GM18517 (cell line): Measurements from ENCODE around the gene A4GNT.
"Not testable (repeated sequence)": the region's sequence is repeated elsewhere in the genome, so short reads cannot be mapped to it uniquely, and the experiment has no call there.

ENCODE experiments used
- ATAC-seq: cut with Tn5 transposase; IDR thresholded peaks from one replicate; pipeline ENCODE4 v1.9.1; 2021; ENCODE audit warnings: mild to moderate bottlenecking, moderate library complexity; ENCODE audit not compliant: unreplicated experiment

The A4GNT gene

DNA sequence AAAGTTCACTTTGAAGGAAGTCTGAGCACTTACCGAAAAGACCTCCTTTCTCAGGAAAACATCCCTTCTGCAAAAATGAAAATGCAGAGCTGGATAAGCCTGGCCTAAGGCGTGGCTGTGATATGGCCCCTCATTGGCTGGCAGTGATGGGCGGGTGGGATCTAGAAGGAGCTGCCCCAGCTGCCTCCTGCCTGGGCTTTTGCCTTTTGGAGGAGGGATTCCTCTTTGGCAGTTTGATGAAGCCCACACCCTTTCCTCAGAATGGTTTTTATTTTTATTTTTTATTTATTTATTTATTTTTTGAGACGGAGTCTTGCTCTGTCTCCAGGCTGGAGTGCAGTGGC lies 12.8 kb downstream of the A4GNT start:
- no peak for ATAC-seq

- peak; percentile 56 for ATAC-seq
Observed at GRCh38 chr3:138118612-138119422, 13.4 kb downstream of the A4GNT start.

DNA sequence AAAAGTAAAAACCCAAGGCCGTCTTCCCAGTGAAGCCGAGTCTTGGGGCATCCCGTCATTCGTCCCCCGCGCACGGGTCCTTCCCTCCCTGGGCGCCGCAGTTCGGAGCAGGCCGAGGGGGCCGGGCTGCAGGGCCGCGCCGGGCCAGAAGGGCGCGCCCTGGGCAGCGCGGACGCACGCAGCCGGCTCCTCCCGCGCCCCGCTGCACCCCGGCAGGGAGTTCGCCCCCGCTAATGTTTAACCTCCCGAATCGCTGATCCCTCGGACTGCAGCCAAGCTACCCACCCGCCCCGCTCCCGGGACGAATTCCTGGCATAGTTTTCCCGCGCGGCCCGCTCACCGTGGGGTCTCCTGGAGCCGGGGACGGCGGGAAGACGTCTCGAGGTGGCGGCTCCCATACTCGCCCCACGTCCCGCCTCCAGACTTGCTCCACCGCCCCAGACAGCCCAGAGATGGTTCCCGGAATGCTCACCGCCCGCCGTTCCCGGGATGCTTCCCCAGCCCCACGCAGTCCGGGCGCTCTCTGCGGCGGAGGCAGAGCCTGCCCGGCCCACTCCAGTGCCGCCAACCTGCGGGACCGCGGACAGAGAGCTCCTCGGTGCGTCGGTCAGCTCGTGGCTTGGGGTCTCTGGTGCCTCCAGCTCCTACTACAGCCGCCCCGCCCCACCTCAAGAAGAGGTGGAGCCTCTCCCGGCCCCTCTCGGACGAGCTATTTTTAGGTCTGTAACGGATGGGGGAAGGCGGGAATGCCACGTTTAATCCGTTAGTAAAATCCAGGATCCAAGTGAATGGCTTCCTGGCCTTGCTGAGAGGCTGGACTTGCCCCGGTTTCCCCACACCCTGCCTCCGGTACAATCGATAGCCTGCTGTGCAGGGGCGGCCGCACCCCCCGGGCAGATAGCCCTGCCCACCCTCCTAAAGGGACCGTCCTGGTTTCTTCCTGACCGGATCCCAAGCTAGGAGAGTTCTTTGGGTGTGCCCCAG lies 16.9 kb downstream of the A4GNT start, which contains the start of gene DZIP1L:
DZIP1L (minus strand) TSS at position 621 of the 984 bp plus-strand sequence. CDS start 11,637 bp downstream, outside the sequence.
- peak; percentile 59 for ATAC-seq

DNA sequence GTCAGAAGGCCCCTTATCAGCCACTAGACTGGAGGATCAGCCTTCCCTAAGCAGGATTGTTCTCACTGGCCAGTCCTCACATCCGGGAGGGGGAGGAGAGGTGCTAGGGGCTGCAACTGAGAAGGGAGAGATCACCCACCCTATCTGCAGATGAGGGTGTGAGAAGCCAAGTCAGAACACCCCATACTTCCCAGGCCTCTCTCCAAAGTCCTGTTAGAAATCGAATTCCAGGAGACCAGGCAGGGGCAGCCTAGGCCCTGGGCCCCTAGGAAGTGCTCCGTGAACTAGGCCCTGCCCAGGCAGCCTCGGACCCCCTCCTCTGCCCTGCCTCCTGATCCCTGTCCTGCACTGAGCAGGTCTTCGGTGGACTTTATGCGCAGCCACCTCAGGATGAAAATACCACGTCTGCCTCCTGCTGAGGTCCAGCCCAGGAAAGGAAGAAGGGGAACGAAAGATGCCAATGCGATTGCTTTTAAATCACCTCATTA lies 17.7 kb downstream of the A4GNT start:
- ATAC-seq = no peak

DNA sequence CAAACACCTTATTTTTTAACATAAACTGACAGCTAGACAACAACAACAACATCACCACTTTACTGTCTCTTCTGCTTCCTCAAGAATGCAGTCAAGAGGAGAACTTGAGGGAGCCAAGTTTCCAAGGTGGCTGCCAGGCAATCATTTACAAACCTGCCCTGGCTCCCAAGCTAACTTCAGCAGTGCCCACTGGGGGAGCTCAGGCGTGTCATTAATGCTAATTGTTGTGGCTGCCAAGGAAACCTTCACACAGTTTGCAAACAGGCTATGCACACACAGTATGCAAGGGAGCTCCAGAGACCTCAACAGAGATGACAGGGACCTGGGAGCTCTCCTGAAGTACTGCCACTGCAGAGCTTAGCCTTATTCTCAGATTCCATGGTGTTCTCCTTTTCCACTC lies 18.9 kb downstream of the A4GNT start:
- no peak for ATAC-seq

DNA sequence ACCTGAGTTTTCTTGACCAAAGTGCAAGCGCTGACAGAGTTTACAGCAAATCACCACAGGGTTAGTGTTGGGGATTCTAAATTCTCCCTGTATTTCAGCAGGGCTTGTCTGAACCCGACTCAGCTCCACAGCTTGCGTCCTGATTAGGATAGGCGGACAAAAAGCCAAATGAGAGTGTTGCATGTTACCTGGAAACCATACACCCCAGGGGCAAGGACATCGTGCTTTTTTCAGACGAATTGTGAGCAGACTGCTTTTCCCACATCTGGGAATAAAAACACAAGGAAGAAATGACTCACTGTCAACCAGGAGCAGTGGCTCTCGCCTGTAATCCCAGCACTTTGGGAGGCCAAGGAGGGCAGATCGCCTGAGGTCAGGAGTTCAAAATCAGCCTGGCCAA lies 19.8 kb downstream of the A4GNT start:
- no peak for ATAC-seq

DNA sequence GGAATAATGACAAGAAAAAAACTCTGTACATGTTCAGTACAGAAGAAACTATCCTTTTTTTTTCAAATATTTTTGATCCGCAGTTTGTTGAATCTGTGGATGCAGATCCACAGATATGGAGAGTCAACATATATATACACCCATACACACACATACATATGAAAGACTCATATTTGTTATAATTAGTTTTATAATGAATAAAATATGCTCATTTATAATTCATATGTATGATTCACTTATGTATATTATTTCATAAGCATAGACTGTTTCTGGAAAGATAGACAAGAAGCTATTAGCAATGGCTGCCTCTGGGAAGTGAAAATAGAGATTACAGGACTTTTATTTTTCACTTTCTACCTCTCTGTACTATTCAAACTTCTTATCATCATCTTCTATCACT lies 26.6 kb downstream of the A4GNT start:
- no peak for ATAC-seq

GRCh38 chr3:138103466-138103865 lies 28.7 kb downstream of the A4GNT start:
- ATAC-seq = no peak

GRCh38 chr3:138101351-138101940 lies 30.7 kb downstream of the A4GNT start:
- not testable (repeated sequence) for ATAC-seq

DNA sequence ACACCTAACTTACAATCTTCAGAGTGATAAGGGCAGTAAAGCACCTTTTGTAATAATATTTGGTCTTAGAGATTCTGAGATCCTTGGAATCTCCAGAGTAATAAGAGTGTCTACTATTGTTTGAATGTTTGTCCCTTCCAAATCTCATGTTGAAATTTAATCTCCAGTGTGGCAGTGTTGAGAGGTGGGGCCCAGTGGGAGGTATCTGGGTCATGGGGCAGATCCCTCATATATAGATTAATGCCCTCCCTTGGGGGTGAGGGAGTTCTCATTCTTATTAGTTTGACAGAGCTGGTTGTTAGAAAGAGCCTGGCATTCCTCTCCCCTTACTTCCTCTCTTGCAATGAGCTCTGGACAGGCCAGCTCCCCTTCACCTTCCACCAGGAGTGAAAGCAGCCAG lies 32.8 kb downstream of the A4GNT start:
- no peak for ATAC-seq

GRCh38 chr3:138097192-138098172 lies 34.7 kb downstream of the A4GNT start:
- ATAC-seq = no peak

- ATAC-seq = no peak
Observed at GRCh38 chr3:138093721-138094120, 38.5 kb downstream of the A4GNT start.

- no peak for ATAC-seq
Observed at GRCh38 chr3:138092023-138092422, 40.2 kb downstream of the A4GNT start.

GRCh38 chr3:138089091-138089490 lies 43.1 kb downstream of the A4GNT start:
- ATAC-seq = no peak

- ATAC-seq = not testable (repeated sequence)
Observed at GRCh38 chr3:138085745-138086144, 46.4 kb downstream of the A4GNT start.

- ATAC-seq = no peak
Observed at GRCh38 chr3:138084196-138084595, 48.0 kb downstream of the A4GNT start.

- ATAC-seq = no peak
Observed at GRCh38 chr3:138082992-138083386, 49.2 kb downstream of the A4GNT start.

DNA sequence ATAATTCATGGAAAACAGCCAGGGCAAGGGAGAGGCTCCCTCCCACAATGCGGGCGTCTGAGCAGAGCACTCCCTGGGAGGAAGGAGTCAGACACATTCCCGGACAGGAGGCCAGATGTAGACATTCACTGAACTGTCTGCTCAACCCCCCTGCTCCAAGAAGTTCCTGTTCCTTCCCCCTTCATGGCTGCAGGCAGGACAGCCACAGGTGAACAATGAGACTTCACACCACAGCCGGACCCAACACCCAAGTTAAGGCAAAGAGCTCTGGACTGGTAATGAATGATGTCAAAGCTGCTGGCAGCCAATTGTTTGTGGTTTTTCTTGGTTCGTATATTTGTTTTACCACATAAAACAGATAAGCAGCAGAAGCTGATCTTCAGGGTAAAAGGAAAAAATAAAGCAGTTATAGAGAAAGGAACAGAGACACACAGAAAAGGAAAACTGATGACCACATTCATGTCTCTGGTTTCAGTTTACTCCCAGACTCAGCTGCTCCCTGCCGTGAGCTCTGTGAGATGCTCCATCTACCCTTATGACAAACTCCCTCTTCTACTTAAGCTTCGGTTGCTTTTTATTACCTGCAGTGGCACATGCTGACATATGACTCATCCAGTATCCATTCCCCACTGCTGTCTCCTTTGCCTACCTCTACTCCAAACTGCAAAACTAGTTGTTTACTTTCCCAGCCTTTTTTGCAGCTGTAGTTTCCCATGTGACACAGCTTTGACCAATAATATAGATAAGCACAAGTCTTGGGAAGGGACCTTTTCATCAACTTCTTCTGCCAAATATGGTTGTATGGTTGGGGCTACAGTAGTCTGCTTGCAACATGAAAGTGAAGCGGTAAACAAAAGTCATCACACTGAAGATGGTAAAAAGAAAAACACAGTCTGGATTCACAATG lies 49.9 kb downstream of the A4GNT start:
- no peak for ATAC-seq
